Kidney (tissue), 14 donors: ENCODE results near the gene FOXD2. TPM values are rescaled to one million over a fixed set of nuclear protein-coding genes. Genes with fewer than 3 reads are reported as not detected.

ENCODE experiments used
- DNase-seq, 5 donors: peaks; one replicate each; pipeline ENCODE4 v3.0.0-alpha.2; 2013 to 2020
- FAIRE-seq: peaks from 2 replicates; lab custom pipeline; 2012; peaks lifted over from hg19 to GRCh38; lab: Jason Lieb, UNC
- H3K27ac ChIP-seq, 2 donors: one replicate each; pipeline ENCODE4 v1.7.0; 2013; ENCODE audit warnings: low read depth in 2 of 2, low read length in 2 of 2, inconsistent platforms in 1 of 2
- H3K27me3 ChIP-seq: one replicate; pipeline ENCODE4 v1.7.1; 2013; ENCODE audit warnings: low read length, inconsistent platforms; ENCODE audit not compliant: control insufficient read depth, insufficient read depth
- H3K36me3 ChIP-seq, 3 donors: one replicate each; pipeline versions ENCODE4 v1.7.0 to v1.7.1; 2013; ENCODE audit warnings: low read length in 3 of 3, control low read depth in 1 of 3, inconsistent platforms in 1 of 3; ENCODE audit not compliant: insufficient read depth in 3 of 3, control insufficient read depth in 2 of 3
- H3K4me1 ChIP-seq, 3 donors: one replicate each; pipeline versions ENCODE4 v1.7.0 to v1.7.1; 2013; ENCODE audit warnings: low read length in 3 of 3, inconsistent platforms in 1 of 3, low read depth in 1 of 3; ENCODE audit not compliant: control insufficient read depth in 2 of 3, insufficient read depth in 2 of 3
- H3K4me3 ChIP-seq, 3 donors: one replicate each; pipeline versions ENCODE4 v1.7.0 to v1.8.1; 2013; ENCODE audit warnings: low read length in 3 of 3, control low read depth in 1 of 3, inconsistent platforms in 1 of 3
- H3K9ac ChIP-seq, 3 donors: one replicate each; pipeline versions ENCODE4 v1.7.0 to v1.7.1; 2013; ENCODE audit warnings: low read length in 3 of 3, control low read depth in 1 of 3, inconsistent platforms in 1 of 3
- H3K9me3 ChIP-seq, 3 donors: one replicate each; pipeline versions ENCODE4 v1.7.0 to v1.7.1; 2013; ENCODE audit warnings: low read length in 3 of 3, control low read depth in 1 of 3, inconsistent platforms in 1 of 3; ENCODE audit not compliant: control insufficient read depth in 2 of 3, insufficient read depth in 1 of 3
- intact Hi-C: fragments of 100-400 bp; cut with DNase I; formaldehyde crosslinking; loops from one replicate; pipeline ENCODE4 v1.11.1; 2022
- polyA plus RNA-seq: library from polyadenylated mRNA; stranded (reverse); fragments of 350-450 nt; fragmentation: Illumina TruSeq; extraction: RNeasy Lipid Tissue Mini Kit (QIAGEN cat#74804); gene quantifications from one replicate; pipeline ENCODE4 v1.2.3, GENCODE V29; 2014; ENCODE audit warnings: low read depth, low replicate concordance; ENCODE audit not compliant: insufficient read depth
- total RNA-seq: library from RNA; stranded (reverse); fragmentation: NEBNext Ultra II Directional; extraction: Animal tissue kit (Norgen Biotek cat#: 25700); gene quantifications from one replicate; pipeline ENCODE4 v1.2.1, GENCODE V29; 2021
- TF ChIP-seq, protein P1 (sequence below): IDR thresholded peaks from 3 replicates; pipeline ENCODE4 v1.5.1; 2012; ENCODE audit warnings: mild to moderate bottlenecking, moderate library complexity, borderline replicate concordance; ENCODE audit not compliant: insufficient read depth; ENCODE audit errors: extremely low read depth
- donor health status: control.
- donor health status: control.
- donor health status: control.
- donor health status: control.
- donor health status: control.
- donor health status: DM: yes; HTN: yes; CAD: no.
- donor health status: Normal renal cell carcinoma (clear cell type).

The FOXD2 gene
- total and polyA plus RNA-seq, 2 donors from 2014 or later = 0.82 to 2.3 TPM

DNA sequence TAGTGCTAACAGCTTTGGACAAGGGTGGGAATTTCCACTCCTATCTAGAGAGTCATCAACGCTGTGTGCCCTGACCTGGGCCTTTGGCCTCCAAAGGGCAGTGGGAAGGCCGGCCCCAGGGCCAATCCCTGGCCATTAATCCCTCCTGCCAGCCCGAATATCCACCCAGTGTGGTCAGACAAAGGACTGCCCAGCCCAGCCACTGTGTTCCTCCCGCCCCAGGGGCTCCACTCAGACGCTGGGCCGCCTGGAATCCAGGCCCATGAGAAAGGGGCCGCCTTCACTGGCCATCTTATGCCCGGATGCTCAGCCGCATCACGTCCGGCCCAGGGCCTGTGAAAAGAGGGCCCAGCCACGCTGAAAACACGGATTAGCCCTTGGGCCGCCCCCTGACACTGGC is 25.4 kb upstream of the FOXD2 start:
- H3K9ac ChIP-seq = no peak overlapping the region
- H3K27me3 ChIP-seq = peaks cover 13% of the 10 kb centered on the region
- intact Hi-C loops = no loop called here
- TF ChIP-seq, protein P1, sequence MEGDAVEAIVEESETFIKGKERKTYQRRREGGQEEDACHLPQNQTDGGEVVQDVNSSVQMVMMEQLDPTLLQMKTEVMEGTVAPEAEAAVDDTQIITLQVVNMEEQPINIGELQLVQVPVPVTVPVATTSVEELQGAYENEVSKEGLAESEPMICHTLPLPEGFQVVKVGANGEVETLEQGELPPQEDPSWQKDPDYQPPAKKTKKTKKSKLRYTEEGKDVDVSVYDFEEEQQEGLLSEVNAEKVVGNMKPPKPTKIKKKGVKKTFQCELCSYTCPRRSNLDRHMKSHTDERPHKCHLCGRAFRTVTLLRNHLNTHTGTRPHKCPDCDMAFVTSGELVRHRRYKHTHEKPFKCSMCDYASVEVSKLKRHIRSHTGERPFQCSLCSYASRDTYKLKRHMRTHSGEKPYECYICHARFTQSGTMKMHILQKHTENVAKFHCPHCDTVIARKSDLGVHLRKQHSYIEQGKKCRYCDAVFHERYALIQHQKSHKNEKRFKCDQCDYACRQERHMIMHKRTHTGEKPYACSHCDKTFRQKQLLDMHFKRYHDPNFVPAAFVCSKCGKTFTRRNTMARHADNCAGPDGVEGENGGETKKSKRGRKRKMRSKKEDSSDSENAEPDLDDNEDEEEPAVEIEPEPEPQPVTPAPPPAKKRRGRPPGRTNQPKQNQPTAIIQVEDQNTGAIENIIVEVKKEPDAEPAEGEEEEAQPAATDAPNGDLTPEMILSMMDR = no peak
- DNase-seq (no peak), FAIRE-seq (no peak)
- H3K4me3 ChIP-seq = no peak overlapping the region
- H3K27ac ChIP-seq = no peak overlapping the region
- H3K9me3 ChIP-seq = no peaks in the 10 kb centered on the region
- peaks cover 0 to 3% (median 0%) of the 10 kb centered on the region in 3 donors for H3K4me1 ChIP-seq
- H3K36me3 ChIP-seq = no peaks in the 10 kb centered on the region

DNA sequence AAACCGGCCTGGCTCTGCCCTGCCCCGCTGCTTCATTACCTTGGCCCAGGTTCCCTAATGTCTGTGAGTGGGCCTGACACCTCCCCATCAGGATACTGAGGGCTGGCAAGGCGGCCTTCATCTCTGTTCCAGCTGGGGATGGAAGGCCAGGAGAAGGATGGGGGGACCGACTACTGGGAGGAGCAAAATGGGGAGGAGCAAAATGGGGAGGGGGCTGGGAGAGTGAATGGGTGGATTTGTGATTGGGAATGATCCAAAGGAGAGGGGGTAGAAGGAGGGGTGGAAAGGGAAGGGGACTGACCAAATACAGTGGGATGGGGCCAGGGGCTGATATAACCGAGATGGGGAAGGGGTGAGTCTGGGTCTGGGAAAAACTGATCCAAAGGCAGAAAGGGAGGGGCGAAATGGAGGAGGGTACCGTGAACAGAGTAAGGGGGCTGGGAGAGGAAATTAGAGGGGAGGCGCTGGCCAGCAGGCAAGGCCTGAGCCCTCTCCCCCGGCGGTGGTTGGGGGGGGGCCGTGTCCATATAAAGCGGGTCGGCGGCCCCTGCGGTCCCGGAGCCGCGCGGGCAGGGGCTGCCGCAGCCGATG is 22.0 kb upstream of the FOXD2 start, which contains the start of gene FOXE3:
FOXE3 (plus strand) TSS at position 558 of the 591 bp plus-strand sequence; CDS start at position 589, 31 bp downstream.
- Histone ChIP-seq H3K36me3 (no peaks in the 10 kb centered on the region), H3K27ac (no peak within 1 kb of the TSS), H3K4me3 (no peak within 1 kb of the TSS), H3K9me3 (no peaks in the 10 kb centered on the region), H3K4me1 (no peaks in the 10 kb centered on the region), H3K9ac (no peak within 1 kb of the TSS), H3K27me3 (peaks cover 18% of the 10 kb centered on the region)
- no peak for DNase-seq
- FAIRE-seq = no peak
- TF ChIP-seq, protein P1 = no peak
- intact Hi-C loops = no loop called here

DNA sequence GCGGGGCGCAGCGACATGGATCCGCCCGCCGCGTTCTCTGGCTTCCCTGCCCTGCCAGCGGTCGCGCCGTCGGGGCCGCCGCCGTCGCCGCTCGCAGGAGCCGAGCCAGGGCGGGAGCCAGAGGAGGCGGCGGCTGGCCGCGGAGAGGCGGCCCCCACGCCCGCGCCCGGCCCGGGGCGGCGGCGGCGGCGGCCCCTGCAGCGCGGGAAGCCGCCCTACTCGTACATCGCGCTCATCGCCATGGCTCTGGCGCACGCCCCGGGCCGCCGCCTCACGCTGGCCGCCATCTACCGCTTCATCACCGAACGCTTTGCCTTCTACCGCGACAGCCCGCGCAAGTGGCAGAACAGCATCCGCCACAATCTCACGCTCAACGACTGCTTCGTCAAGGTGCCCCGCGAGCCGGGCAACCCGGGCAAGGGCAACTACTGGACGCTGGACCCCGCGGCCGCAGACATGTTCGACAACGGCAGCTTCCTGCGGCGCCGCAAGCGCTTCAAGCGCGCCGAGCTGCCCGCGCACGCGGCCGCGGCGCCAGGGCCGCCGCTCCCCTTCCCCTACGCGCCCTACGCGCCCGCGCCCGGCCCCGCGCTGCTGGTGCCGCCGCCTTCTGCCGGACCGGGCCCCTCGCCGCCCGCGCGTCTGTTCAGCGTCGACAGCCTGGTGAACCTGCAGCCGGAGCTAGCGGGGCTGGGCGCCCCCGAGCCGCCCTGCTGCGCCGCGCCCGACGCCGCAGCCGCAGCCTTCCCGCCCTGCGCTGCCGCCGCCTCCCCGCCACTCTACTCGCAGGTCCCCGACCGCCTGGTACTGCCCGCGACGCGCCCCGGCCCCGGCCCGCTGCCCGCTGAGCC is 21.3 kb upstream of the FOXD2 start:
- H3K4me3 ChIP-seq = no peak overlapping the region
- H3K36me3 ChIP-seq = no peaks in the 10 kb centered on the region
- H3K27ac ChIP-seq = no peak overlapping the region
- DNase-seq (peak in 3 of 5 donors; percentile 38 to 53 (median 48)), FAIRE-seq (no peak)
- H3K4me1 ChIP-seq = no peaks in the 10 kb centered on the region
- TF ChIP-seq, protein P1 = no peak
- H3K27me3 ChIP-seq = peaks cover 18% of the 10 kb centered on the region
- no peaks in the 10 kb centered on the region for H3K9me3 ChIP-seq
- no peak overlapping the region for H3K9ac ChIP-seq
- intact Hi-C loops = no loop called here
